IMR-90 (cell line): ENCODE results near the gene PRSS35.
"Not testable (repeated sequence)": the region's sequence is repeated elsewhere in the genome, so short reads cannot be mapped to it uniquely, and the experiment has no call there.

Experiments
- POLR2A ChIP-seq: IDR thresholded peaks from 2 replicates; pipeline ENCODE4 v1.6.1; 2012; ENCODE audit warnings: mild to moderate bottlenecking, low read depth, low read length
- SMC3 ChIP-seq: fragments of 150-350 bp; IDR thresholded peaks from 2 replicates; pipeline ENCODE4 v1.6.1; 2016; ENCODE audit warnings: low read depth, mild to moderate bottlenecking, antibody characterized with exemption, low read length, moderate library complexity
- TF ChIP-seq, protein P1 (sequence below): conservative IDR thresholded peaks from 2 replicates; pipeline ENCODE4 v1.5.1; 2012; ENCODE audit warnings: mild to moderate bottlenecking, low read depth, low read length, improper control_type of control experiment

DNA sequence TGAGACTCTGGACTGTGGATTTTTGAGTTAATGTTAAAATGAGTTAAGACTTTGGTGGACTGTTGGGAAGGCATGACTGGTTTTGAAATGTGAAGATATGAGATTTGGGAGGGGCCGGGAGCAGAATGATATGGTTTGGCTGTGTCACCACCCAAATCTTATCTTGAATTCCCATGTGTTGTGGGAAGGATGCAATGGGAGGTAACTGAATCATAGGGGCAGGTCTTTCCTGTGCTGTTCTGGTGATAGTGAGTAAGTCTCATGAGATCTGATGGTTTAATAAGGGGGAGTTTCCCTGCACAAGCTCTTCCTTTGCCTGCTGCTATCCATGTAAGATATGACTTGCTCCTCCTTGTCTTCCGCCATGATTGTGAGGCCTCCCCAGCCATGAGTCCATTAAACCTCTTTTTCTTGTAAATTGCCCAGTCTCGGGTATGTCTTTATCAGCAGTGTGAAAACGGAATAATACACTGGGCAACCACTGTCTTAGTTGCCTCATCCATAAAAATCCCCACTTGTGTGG is 59.4 kb downstream of the PRSS35 start:
- TF ChIP-seq, protein P1, sequence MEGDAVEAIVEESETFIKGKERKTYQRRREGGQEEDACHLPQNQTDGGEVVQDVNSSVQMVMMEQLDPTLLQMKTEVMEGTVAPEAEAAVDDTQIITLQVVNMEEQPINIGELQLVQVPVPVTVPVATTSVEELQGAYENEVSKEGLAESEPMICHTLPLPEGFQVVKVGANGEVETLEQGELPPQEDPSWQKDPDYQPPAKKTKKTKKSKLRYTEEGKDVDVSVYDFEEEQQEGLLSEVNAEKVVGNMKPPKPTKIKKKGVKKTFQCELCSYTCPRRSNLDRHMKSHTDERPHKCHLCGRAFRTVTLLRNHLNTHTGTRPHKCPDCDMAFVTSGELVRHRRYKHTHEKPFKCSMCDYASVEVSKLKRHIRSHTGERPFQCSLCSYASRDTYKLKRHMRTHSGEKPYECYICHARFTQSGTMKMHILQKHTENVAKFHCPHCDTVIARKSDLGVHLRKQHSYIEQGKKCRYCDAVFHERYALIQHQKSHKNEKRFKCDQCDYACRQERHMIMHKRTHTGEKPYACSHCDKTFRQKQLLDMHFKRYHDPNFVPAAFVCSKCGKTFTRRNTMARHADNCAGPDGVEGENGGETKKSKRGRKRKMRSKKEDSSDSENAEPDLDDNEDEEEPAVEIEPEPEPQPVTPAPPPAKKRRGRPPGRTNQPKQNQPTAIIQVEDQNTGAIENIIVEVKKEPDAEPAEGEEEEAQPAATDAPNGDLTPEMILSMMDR, result not testable (repeated sequence)
- not testable (repeated sequence) for TF ChIP-seq POLR2A, SMC3
